ENCODE results near the gene C13orf46. TPM values are rescaled to one million over a fixed set of nuclear protein-coding genes. Genes with fewer than 3 reads are reported as not detected.
"Not testable (repeated sequence)": the region's sequence is repeated elsewhere in the genome, so short reads cannot be mapped to it uniquely, and the experiment has no call there.

Gene C13orf46
- total RNA-seq, 2 donors from 2014 or later, result 0.65 to 1.4 TPM

GRCh38 chr13:113996912-113997745 lies 23.3 kb upstream of the C13orf46 start:
- DNase-seq, result peak; percentile 16
- intact Hi-C loops (cut with DNase I), result no loop called here
- ATAC-seq, result no peak

GRCh38 chr13:113996081-113996911 lies 22.4 kb upstream of the C13orf46 start:
- DNase-seq, result peak; percentile 20
- intact Hi-C loops (cut with DNase I), result no loop called here

GRCh38 chr13:113995051-113995601 lies 21.2 kb upstream of the C13orf46 start:
- peak; percentile 18 for DNase-seq
- intact Hi-C loops (cut with DNase I), result no loop called here
- no peak for ATAC-seq

More at GRCh38 chr13:113996081-113996911, 22.4 kb upstream of the C13orf46 start:
- ATAC-seq, result no peak

- intact Hi-C loops (cut with DNase I), result no loop called here
- ATAC-seq (peak; percentile 36 to 82), DNase-seq (peak; percentile 13)
Observed at GRCh38 chr13:113992276-113993005, 18.6 kb upstream of the C13orf46 start.

- ATAC-seq, result no peak
- no peak for DNase-seq
- intact Hi-C loops (cut with DNase I), result no loop called here
Observed at GRCh38 chr13:113991676-113992179, 17.9 kb upstream of the C13orf46 start.

GRCh38 chr13:113991191-113991669 lies 17.4 kb upstream of the C13orf46 start:
- DNase-seq (peak; percentile 11), ATAC-seq (peak; percentile 33 to 62)
- intact Hi-C loops (cut with DNase I), result no loop called here

GRCh38 chr13:113990321-113990837 lies 16.5 kb upstream of the C13orf46 start:
- DNase-seq, result peak; percentile 11
- intact Hi-C loops (cut with DNase I), result no loop called here
- peak in 1 of 2 donors; percentile 9 for ATAC-seq

- DNase-seq (peak; percentile 7), ATAC-seq (no peak)
- intact Hi-C loops (cut with DNase I), result no loop called here
Observed at GRCh38 chr13:113989585-113990300, 15.9 kb upstream of the C13orf46 start.

GRCh38 chr13:113988859-113989258 lies 15.0 kb upstream of the C13orf46 start:
- ATAC-seq; intact Hi-C loops (cut with DNase I); DNase-seq: not testable (repeated sequence)

- DNase-seq (no peak), ATAC-seq (no peak)
- intact Hi-C loops (cut with DNase I), result no loop called here
Observed at GRCh38 chr13:113982296-113982661, 8.4 kb upstream of the C13orf46 start.

GRCh38 chr13:113981611-113982295 lies 7.9 kb upstream of the C13orf46 start:
- DNase-seq, result no peak
- intact Hi-C loops (cut with DNase I), result no loop called here
- peak in 1 of 2 donors; percentile 24 for ATAC-seq

GRCh38 chr13:113981194-113981605 lies 7.3 kb upstream of the C13orf46 start:
- peak; percentile 68 to 74 for ATAC-seq
- intact Hi-C loops (cut with DNase I), result no loop called here
- DNase-seq, result no peak

- ATAC-seq (peak; percentile 10 to 11), DNase-seq (peak; percentile 17)
- intact Hi-C loops (cut with DNase I), result no loop called here
Observed at GRCh38 chr13:113980489-113981064, 6.7 kb upstream of the C13orf46 start.

GRCh38 chr13:113979791-113980471 lies 6.1 kb upstream of the C13orf46 start:
- ATAC-seq (no peak), DNase-seq (peak; percentile 14)
- intact Hi-C loops (cut with DNase I), result no loop called here

GRCh38 chr13:113978741-113979481 lies 5.0 kb upstream of the C13orf46 start:
- intact Hi-C loops (cut with DNase I), result no loop called here
- ATAC-seq, result no peak
- DNase-seq, result peak; percentile 14

GRCh38 chr13:113977976-113978375 lies 4.1 kb upstream of the C13orf46 start:
- peak; percentile 1 for DNase-seq
- intact Hi-C loops (cut with DNase I), result no loop called here
- no peak for ATAC-seq

Measured in left cardiac atrium (tissue), 4 donors.